Mononuclear cell (primary cell): ENCODE data around the gene MSL2. TPM values are rescaled to one million over a fixed set of nuclear protein-coding genes. Genes with fewer than 3 reads are reported as not detected.
"Not testable (repeated sequence)": the region's sequence is repeated elsewhere in the genome, so short reads cannot be mapped to it uniquely, and the experiment has no call there.

Experiments used
- H3K27me3 ChIP-seq: 2 replicates; pipeline ENCODE4 v1.6.0; 2011; ENCODE audit warnings: low read length, control low read depth; ENCODE audit not compliant: insufficient read depth
- H3K4me1 ChIP-seq: 2 replicates; pipeline ENCODE4 v1.5.1; 2011; ENCODE audit warnings: mild to moderate bottlenecking, low read length, control low read depth; ENCODE audit not compliant: insufficient read depth
- H3K4me3 ChIP-seq: 2 replicates; pipeline ENCODE4 v1.5.1; 2011; ENCODE audit warnings: mild to moderate bottlenecking, low read length, moderate library complexity
- H3K9me3 ChIP-seq: 2 replicates; pipeline ENCODE4 v1.5.1; 2011; ENCODE audit warnings: low read depth, mild to moderate bottlenecking, control low read depth, low read length
- total RNA-seq: library from RNA; depleted of rRNA; stranded (reverse); fragments of >200 nt; gene quantifications from one replicate; pipeline ENCODE4 v1.2.3, GENCODE V29; 2012

MSL2 gene, protein sequence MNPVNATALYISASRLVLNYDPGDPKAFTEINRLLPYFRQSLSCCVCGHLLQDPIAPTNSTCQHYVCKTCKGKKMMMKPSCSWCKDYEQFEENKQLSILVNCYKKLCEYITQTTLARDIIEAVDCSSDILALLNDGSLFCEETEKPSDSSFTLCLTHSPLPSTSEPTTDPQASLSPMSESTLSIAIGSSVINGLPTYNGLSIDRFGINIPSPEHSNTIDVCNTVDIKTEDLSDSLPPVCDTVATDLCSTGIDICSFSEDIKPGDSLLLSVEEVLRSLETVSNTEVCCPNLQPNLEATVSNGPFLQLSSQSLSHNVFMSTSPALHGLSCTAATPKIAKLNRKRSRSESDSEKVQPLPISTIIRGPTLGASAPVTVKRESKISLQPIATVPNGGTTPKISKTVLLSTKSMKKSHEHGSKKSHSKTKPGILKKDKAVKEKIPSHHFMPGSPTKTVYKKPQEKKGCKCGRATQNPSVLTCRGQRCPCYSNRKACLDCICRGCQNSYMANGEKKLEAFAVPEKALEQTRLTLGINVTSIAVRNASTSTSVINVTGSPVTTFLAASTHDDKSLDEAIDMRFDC
- total RNA-seq = 163 TPM

- H3K27me3 ChIP-seq = no peaks in the 10 kb centered on the region
- H3K4me1 ChIP-seq = peaks cover 34% of the 10 kb centered on the region
- peak within 1 kb of the TSS; percentile 78 for H3K4me3 ChIP-seq
- no peaks in the 10 kb centered on the region for H3K9me3 ChIP-seq
These were observed at the start of gene MSL2 for GRCh38 chr3:136196064-136196400. MSL2 (minus strand) TSS chr3:136196335; CDS start chr3:136195113, 1,222 bp downstream.

- H3K4me1 ChIP-seq = peaks cover 8% of the 10 kb centered on the region
- H3K4me3 ChIP-seq = no peak overlapping the region
- H3K27me3 ChIP-seq = no peaks in the 10 kb centered on the region
- no peaks in the 10 kb centered on the region for H3K9me3 ChIP-seq
These were observed 49.6 kb upstream of the MSL2 start for GRCh38 chr3:136245691-136246090.

DNA sequence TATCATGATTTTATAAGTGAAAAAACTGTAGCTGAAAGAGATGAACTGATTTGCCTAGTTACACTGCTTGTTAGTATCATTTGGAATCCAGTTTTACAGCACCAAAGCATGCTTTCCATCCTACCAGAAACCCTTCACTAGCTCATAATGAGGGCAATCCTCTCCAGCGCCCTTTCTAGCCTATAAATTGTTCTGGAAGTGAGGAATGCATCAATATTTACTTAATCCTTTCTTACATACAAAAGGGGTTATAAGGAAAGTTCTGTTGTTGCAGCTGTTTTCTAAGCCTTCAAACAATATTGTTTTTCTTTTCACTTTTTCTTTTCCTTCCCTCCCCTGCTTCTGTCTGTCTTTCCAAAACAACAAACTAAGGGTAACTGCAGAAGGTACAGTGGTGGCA, 43.0 kb upstream of the MSL2 start:
- no peak overlapping the region for H3K4me3 ChIP-seq
- no peaks in the 10 kb centered on the region for H3K4me1 ChIP-seq
- H3K27me3 ChIP-seq = no peaks in the 10 kb centered on the region
- no peaks in the 10 kb centered on the region for H3K9me3 ChIP-seq

DNA sequence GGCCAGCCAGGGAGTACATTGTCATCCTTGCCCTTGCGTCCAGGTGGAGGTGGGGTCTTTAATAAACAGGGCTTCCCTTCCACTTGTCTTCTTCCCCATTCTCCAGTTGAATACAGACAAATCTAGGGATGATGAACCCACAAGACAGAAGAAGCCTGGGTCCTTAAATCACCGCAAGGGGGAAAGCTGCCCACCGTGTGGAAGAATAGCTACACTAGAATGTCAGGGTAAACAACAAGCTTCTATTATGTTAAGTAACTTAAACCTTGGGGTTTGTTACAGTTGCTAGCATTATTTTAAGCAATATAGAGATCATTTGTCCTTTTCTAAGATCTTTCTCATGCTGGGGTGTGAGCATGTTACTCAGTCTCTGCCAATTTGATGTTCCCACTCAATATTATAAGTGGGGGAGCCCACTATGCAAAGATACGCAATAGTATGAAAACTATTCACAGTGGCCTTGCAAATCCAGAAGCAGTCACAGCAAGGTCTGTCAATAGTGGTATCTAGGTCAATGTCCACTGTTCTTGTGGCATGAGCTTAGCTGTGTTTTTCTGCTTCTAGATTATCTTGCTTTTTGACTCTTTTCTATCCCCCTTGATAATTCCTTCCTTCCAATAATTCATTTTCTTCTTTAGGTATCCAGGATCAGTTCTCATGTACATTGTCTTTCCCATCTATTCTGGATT, 42.0 kb upstream of the MSL2 start:
- no peak overlapping the region for H3K4me3 ChIP-seq
- H3K9me3 ChIP-seq = no peaks in the 10 kb centered on the region
- no peaks in the 10 kb centered on the region for H3K27me3 ChIP-seq
- H3K4me1 ChIP-seq = no peaks in the 10 kb centered on the region

DNA sequence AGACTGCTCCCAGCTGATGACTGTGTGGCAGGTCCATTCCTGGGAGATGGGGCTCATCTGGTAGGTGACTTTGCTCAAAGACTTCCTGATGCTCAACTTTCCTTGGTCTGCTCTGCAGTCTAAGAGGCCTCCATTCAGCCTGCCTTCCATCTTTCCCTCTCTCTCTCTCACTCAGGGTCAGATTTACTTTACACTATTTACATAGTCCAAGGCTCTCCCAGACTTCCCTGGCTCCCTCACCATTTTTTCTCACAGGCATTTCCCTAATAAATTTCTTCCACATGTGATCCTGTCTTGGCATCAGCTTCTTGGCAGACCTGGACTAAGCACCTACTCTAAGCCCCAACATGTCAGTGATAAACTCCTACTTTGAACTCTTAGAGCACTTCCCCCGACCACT, 41.0 kb upstream of the MSL2 start:
- Histone ChIP-seq H3K4me3 (no peak overlapping the region), H3K4me1 (no peaks in the 10 kb centered on the region), H3K27me3 (no peaks in the 10 kb centered on the region), H3K9me3 (no peaks in the 10 kb centered on the region)

GRCh38 chr3:136236109-136236508, 40.0 kb upstream of the MSL2 start:
- Histone ChIP-seq H3K4me3 (no peak overlapping the region), H3K9me3 (no peaks in the 10 kb centered on the region), H3K4me1 (no peaks in the 10 kb centered on the region), H3K27me3 (no peaks in the 10 kb centered on the region)

DNA sequence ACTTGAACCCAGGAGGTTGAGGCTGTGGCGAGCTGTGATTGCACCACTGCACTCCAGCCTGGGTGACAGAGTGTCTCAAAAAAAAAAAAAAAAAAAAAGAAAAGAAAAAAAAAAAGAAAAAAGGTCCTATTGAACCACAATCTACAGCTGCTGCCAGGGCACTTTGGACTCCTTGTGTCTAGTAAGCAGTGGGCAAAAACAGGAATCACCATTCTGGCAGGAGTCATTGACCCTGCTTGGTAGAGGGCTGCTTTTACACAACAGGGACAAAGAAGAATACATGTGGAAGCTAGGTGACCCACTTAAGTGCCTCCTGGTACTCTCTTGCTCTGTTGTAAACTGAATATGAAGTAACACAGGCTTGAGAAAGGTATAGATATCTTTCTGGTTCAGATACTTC, 39.4 kb upstream of the MSL2 start:
- Histone ChIP-seq H3K4me1 (no peaks in the 10 kb centered on the region), H3K27me3 (no peaks in the 10 kb centered on the region), H3K4me3 (no peak overlapping the region), H3K9me3 (no peaks in the 10 kb centered on the region)

DNA sequence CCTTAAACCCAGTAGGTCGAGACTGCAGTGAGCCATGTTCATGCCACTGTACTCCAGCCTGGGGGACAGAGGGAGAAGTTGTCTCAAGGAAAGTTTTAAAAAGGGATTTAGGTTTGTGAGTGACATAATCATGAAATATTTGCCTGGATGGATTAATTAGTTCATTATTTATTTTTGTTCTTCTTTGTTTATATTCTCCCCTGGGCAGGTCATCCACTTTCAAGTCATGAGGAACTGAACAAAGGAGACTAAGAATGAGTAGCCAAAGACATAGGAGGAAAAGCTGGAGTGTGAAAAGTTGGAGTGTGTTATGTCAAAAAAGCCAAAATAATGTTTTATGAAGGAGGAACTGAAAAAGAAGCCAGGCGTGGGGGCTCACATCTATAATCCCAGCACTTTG, 36.3 kb upstream of the MSL2 start:
- H3K9me3 ChIP-seq = no peaks in the 10 kb centered on the region
- H3K27me3 ChIP-seq = no peaks in the 10 kb centered on the region
- no peaks in the 10 kb centered on the region for H3K4me1 ChIP-seq
- no peak overlapping the region for H3K4me3 ChIP-seq

GRCh38 chr3:136222746-136223145, 26.6 kb upstream of the MSL2 start:
- H3K27me3 ChIP-seq, H3K9me3 ChIP-seq, H3K4me3 ChIP-seq, H3K4me1 ChIP-seq: not testable (repeated sequence)

DNA sequence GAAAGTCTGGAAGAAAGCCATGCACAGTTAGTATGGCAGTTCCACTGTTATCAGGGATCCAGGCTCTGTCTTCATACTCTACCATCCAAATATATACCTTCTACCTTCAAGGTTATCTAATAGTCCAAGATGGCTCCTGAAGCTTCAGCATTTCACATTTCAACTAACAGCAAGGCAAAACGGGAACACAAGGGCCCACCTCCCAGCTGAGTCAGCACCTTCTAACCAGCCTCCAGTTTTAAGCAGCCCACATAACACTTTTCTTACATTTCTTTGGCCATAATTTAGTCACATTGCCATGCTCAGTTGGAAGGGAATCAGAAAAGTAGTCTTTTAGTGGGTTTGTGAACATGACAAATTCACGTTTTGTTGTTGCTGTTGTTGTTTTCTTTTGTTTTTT, 15.4 kb upstream of the MSL2 start:
- Histone ChIP-seq H3K4me3 (no peak overlapping the region), H3K27me3 (no peaks in the 10 kb centered on the region), H3K4me1 (no peaks in the 10 kb centered on the region), H3K9me3 (no peaks in the 10 kb centered on the region)

DNA sequence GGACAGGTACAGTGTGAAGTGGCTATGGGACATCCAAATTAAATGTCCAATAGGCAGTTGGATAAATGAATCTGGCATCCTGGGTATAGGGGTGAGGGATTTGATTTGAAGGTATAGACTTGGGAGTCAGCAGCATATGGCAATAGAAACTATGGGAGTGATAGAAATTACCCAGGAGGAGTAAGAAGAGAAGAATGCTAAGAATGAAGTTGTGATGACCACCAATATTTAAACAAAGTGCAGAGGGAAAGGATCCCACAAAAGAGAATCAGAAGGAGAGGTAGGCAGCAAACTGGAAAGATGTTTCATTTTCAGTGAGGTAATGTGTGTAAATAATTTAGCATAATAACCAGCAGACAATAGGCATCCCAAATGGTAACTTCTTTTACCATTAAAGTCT, 13.8 kb upstream of the MSL2 start:
- no peaks in the 10 kb centered on the region for H3K9me3 ChIP-seq
- H3K4me1 ChIP-seq = no peaks in the 10 kb centered on the region
- H3K4me3 ChIP-seq = no peak overlapping the region
- H3K27me3 ChIP-seq = no peaks in the 10 kb centered on the region

DNA sequence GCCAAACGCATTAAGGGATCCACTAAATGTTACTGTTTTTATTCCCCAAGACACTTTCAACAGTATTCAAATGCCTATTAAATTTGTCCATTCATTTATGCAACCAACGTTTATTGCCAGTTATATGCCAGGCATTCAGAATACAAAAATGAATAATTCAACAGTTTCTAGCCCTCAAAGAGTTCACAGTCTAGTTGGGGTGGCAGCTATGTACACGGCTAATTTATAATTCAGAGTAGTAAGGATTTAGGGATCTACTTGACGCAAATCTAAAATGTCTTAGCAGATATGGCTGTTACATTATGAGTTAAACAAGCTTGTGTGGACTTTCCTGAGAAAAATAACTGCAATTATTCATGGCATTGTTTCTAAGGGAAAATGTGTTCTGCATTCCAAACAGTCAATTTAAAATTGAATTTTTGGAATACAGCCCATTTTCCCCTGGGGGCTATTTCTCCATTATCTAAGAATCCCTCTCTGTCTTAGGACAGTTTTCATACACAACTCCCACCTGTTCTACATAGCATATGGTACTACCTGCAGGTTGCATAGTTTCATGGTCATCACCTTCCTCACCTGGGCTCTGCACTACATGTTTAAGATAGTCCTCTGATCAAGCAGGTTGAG, 11.5 kb upstream of the MSL2 start:
- no peaks in the 10 kb centered on the region for H3K4me1 ChIP-seq
- H3K4me3 ChIP-seq = no peak overlapping the region
- no peaks in the 10 kb centered on the region for H3K27me3 ChIP-seq
- H3K9me3 ChIP-seq = no peaks in the 10 kb centered on the region

DNA sequence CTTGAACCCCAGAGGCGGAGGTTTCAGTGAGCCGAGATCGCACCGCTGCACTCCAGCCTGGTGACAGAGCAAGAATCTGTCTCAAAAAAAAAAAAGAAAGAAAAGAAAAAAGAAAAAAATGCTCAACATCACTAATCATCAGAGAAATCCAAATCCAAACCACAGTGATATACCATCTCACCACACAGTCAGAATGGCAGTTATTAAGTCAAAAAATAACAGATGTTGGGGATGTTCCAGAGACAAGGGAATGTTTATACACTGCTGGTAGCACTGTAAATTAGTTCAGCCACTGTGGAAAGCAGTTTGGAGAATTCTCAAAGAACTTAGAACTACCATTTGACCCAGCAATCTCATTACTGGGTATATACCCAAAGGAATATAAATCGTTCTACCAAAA, 3.1 kb upstream of the MSL2 start:
- H3K9me3 ChIP-seq, H3K27me3 ChIP-seq, H3K4me3 ChIP-seq: not testable (repeated sequence)
- peaks cover 11% of the 10 kb centered on the region for H3K4me1 ChIP-seq

DNA sequence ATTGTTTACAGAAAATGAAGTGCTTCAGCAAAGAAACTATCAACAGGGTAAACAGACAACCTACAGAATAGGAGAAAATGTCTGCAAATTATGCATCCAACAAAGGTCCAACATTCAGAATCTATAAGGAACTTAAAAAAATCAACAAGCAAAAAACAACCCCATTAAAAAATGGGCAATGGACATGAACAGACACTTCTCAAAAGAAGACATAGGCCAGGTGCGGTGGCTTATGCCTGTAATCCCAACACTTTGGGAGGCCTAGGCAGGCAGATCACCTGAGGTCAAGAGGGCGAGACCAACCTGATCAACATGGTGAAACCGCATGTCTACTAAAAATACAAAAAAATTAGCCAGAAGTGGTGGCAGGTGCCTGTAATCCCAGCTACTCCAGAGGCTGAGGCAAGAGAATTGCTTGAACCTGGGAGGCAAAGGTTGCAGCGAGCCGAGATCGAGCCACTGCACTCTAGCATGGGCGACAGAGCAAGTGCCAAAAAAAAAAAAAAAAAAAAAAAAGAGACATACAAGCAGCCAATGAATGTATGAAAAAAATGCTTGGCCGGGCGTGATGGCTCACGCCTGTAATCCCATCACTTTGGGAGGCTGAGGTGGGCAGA, 2.4 kb upstream of the MSL2 start:
- H3K4me3 ChIP-seq, H3K27me3 ChIP-seq, H3K9me3 ChIP-seq: not testable (repeated sequence)
- H3K4me1 ChIP-seq = peaks cover 11% of the 10 kb centered on the region

DNA sequence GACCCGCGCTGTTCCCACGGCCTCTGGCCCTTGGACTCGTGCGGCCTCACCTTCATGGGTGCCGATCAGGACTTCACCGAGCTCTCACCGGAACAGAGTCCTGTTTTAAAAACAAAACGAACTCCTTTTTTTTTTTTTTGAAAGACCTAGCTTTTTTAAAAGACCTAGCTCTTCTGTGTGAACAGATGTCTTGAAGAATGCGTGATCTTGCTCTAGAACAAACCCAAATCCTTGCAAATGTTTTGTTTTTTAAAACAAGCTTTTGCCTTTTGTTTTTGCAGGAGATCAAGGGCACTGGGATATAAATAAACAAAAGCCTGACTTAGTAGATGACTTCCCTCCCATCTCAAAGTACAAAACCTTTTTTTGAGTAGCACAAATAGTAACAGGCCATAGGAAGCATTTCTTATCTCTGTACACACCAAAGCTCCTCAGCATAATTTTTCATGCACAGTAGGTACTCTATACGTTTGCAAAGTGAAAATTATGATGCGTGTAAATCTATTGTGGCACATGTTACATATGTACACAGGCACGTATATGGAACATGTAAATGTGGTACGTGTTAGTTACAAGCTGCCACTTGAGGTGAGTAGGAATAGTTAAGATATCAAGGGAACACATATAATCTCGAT, 1.1 kb upstream of the MSL2 start:
- peaks cover 21% of the 10 kb centered on the region for H3K4me1 ChIP-seq
- H3K27me3 ChIP-seq = no peaks in the 10 kb centered on the region
- H3K4me3 ChIP-seq = peak overlapping the region; percentile 78
- H3K9me3 ChIP-seq = no peaks in the 10 kb centered on the region
